Activated T-cell treated with anti-CD3 and anti-CD28 coated beads for 48 hours (primary cell): ENCODE measurements around the gene CTCF.

Experiments
- DNase-seq: peaks from one replicate; pipeline ENCODE4 v3.0.0-alpha.2; 2020; ENCODE audit warnings: low read depth

CTCF gene

GRCh38 chr16:67685388-67686112 lies 123.2 kb downstream of the CTCF start:
- DNase-seq: no peak
